DMS79 treated with DMSO at 0.1 percent for 48 hours (cell line): Measurements from ENCODE around the gene M1AP.

Experiments
- DNase-seq: peaks from one replicate; lab custom pipeline; 2025; lab: John Stamatoyannopoulos, UW

M1AP gene, protein sequence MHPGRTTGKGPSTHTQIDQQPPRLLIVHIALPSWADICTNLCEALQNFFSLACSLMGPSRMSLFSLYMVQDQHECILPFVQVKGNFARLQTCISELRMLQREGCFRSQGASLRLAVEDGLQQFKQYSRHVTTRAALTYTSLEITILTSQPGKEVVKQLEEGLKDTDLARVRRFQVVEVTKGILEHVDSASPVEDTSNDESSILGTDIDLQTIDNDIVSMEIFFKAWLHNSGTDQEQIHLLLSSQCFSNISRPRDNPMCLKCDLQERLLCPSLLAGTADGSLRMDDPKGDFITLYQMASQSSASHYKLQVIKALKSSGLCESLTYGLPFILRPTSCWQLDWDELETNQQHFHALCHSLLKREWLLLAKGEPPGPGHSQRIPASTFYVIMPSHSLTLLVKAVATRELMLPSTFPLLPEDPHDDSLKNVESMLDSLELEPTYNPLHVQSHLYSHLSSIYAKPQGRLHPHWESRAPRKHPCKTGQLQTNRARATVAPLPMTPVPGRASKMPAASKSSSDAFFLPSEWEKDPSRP

DNA sequence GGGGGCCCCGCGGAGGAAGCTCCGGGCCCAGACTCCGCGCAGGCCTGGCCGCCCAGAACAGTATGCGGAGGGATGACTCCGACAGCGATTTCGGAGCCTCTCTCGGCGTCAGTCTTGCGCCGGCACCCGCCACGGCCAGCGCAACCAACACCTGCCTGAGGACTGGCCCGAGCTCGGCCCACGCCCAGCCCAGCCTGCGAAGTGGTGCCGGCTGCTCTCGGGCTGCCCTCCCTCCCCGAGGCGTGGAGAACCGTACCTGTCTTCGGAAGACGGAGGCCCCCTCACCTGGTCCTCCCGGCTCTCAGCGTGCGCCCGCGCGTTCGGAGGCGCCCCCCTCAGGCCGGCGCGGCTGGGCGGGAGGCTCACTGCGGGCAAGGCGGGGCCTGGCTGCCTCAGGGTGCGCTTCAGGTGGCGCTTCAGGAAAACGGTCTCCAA, at the start of gene M1AP:
M1AP (minus strand) TSS at position 322 of the 435 bp plus-strand sequence. CDS start 8,055 bp downstream, outside the sequence.
- DNase-seq, result no peak

DNA sequence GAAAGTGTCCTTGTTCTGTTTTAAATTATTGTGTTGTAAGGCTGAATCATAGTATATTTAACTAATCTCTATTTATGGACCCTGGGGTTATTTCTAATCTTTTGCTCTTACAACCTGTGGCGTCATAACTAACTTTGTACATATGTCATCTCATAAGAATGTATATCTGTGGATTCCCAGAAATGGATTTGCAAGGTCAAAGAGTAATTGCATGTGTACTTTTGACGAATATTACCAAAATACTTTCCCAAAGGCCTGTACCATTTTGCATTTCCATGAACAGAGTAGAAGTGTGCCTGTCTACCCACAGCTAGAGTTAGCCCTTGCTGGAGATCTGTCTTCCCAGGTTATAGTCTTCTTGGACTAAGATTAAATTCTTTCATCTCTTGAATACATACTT, 48.7 kb upstream of the M1AP start:
- DNase-seq, result no peak

DNA sequence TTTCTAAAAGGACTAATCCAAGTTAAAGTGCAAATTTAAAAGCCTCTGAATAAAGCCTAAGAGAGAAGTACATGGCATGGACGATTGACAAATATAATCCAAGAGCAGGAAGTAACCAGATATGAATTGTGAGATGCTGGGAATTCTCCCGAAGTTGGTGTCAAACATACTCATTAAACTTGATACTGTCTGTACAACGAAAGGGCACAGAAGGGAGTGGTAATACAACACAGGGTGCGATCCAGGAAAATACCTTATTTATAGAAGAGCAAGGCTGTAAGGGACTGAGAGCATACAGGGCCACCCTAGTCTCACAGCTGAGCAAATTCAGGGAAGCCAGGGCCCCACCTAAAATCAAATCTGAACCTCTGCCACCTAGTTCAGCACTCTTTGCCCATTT, 47.5 kb upstream of the M1AP start:
- no peak for DNase-seq

DNA sequence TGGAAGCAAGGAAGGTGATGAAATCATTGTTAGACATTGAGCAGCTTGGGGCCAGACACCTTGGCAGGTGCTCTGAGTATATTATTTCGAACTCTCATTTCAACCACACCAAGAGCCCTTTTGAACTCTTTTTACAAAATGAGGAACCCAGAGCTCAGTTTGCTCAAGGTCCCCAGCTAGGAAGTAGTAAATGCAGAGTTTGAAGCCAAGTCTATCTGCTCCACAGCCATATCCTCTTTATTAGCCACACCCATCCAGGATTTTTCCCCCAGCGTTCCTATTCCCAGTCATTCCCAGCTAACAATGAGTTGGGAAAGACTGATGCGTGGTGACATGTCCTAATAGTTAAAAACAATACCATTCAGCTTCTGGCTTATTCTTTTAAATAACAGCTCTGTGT, 46.2 kb upstream of the M1AP start:
- no peak for DNase-seq

DNA sequence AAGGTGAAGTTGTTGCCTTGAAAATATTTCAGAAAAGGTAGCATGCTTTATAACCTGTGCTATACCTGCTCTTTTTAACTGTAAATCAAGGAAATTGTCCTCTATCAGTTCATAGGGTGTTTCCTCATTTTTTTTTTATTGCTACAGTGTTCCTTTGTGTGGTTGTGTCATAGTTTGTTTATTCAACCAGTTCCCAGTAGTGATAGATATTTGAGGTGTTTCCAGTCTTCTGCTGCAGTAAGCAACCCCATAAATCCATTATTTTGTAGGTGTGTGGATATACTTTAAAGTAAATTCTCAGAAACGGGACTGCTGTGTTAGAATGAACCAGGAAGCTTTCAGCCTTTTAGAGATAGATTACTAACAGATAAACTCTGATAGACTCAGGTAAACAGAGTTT, 45.5 kb upstream of the M1AP start:
- DNase-seq, result no peak

DNA sequence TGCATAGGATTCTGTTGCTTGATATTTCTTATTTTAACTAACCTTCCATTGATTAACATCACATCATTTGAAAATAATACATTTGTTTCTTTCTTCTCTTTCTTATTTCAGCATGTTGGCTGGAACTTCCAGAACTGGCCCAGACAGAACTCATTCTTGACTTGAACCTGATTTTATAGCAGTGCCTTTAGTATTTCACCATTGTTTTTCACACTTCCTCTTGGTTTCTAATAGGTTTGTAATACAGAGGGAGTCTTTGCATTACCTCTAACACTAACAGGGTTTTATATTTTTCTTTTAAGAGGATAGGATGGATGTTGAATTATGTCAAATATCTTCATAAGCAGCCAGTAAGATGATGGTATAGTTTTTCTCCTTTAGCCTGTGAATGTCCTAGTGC, 45.1 kb upstream of the M1AP start:
- DNase-seq, result no peak

DNA sequence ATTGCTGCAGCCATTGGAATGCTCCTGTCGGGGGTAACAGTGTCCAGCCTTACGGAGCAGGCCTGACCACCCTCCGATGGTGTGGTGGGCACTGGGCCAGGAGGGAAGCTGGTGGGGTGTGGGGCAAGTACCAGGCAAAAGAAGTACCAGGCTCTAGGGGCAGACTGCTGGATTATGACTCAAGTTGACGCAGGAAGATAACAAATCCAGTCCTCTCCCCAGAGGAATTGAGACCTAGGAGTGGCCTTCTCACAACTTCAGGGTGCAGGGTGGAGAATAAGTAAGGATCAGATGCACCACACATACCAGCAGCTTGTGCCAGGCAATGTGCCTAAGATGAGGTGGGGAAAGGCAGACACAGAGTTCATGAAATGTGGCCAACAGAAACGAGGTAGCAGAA, 43.8 kb upstream of the M1AP start:
- DNase-seq, result no peak

DNA sequence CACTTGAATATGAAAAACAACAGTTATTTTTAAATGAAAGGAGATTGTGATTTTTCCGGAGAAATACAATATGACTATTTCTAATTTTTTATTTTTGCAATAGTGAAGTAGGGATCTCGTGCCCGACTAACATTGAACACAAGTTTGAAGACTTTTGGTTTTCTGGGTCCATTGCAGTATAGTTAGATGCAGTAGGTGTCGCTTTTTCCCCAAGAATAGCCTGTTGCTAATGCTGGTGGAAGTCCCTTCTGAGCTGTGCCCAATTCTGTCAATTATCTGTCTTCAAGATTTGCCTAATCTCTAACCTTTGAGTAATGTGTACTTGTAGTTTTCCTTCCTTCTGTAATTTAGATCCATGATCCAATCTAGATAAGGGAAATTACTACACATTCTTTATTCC, 42.4 kb upstream of the M1AP start:
- peak; percentile 72 for DNase-seq

DNA sequence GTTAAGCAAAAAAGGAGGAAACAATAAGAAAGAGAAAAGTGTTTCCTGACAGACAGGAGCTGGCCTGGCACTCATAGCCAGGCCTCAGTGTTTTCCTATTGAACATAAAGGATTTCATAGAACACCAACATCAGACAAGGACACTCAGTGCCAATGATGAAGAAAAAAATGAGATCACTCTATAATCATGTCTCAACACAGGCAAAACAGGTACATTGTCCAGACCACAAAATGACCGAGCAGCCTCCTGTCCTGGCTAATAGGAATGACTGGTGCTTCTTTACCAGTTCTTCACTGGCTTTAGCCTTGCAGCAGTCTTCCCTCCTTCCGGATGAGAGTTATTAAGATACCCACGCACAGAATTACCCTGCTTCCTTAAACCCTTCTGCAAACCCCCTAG, 41.5 kb upstream of the M1AP start:
- no peak for DNase-seq

DNA sequence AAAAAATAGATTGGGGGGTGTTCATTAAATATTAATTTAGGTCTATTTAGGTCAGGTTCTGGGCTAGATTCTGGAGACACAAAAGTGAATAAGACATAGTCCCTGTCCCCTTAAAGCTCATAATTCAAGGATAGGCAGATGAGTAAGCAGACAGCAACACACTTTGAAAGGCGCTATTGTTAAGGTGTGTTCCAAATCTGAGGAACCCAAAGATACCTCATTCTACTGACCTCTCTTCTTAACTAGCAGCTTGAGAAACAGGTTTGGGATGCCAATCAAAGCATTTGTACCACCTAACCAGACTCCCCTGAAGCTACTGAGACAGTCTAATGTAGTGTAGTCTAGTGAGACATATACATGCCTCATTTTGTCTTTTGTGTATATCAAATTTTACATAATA, 40.8 kb upstream of the M1AP start:
- DNase-seq, result no peak

DNA sequence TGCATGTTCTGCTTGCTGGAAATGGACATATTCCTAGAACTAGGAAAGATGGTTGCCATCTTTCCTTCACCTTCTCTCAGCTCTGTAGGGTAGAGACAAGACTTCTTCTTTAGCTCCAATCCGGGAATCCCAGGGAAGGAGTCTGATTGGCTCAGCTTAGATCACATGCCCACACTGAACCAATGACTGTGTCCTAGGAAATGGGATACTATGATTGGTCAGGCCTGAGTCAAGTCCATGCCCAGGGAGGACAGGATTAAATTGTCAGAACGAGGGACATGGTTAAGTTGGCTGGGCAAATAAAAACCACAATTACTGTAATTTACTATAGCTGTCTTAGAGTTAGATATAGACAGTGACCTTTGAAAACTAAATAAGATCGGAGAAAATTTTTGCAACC, 37.3 kb upstream of the M1AP start:
- DNase-seq, result no peak

DNA sequence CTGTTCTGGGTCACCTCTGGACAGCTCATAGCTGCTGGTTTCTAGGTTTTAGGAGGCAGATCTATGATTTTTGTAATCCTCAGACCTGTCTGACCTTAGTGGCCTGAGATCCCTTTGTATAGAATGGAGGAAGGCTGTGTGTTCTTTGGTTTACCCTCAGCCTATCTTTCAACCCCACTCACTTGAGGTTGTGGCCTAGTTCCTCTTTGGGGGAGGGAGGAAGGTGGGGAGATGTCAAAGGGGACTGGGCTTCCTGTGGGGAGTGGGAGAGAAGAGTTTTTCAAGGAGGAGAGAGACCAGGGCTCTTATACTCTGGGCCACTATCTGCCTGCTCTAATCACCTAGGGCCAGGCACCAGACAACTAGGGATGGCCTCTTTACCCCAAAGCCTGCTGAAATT, 34.4 kb upstream of the M1AP start:
- DNase-seq, result no peak

DNA sequence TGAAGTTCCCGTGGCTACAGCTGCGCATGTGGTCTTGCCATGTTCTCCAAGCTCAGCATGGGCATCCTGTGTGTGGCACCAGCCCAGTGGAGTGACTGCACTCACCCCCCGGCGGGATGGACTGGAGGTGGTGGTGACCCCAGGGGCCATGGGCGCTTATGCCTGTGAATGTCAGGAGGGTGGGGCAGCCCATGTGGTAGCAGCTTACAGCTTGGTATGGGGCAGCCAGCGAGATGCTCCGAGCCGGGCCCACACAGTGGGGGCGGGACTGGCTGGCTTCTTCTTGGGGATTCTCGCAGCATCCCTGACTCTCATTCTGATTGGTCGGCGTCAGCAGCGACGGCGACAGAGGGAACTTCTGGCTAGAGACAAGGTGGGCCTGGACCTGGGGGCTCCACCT, 31.5 kb upstream of the M1AP start:
- no peak for DNase-seq

DNA sequence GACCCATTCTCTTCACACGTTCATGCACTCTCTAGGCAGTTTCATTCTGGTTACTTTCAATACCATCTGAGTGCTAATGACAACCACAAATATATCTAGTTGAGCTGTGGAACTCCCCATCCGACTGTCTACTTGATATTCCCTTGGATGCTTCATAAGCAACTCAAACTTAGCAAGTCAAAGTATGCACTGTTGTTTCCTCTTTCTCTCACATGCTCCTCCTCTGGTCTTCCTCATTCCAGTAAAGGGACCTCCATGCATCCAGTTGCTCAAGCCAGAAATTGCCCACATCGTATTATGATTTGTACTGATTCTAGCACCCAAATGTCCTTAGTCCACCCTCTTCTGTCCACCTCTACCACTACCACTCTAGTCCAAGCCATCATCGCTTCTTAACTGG, 28.2 kb upstream of the M1AP start:
- no peak for DNase-seq

DNA sequence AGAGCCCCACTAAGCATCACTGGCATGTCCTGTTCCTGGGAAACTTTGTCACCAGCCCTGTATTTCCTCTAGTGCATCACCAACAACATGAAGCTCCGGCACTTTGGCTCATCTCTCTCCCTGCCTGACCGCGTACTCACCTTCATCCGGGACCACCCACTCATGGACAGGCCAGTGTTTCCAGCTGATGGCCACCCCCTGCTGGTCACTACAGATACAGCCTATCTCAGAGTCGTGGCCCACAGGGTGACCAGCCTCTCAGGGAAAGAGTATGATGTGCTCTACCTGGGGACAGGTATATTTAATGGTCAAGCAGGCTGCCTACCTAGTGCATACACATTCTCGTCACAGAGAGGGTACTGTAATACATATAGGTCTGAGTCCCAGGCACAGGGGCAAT, 27.0 kb upstream of the M1AP start:
- no peak for DNase-seq

DNA sequence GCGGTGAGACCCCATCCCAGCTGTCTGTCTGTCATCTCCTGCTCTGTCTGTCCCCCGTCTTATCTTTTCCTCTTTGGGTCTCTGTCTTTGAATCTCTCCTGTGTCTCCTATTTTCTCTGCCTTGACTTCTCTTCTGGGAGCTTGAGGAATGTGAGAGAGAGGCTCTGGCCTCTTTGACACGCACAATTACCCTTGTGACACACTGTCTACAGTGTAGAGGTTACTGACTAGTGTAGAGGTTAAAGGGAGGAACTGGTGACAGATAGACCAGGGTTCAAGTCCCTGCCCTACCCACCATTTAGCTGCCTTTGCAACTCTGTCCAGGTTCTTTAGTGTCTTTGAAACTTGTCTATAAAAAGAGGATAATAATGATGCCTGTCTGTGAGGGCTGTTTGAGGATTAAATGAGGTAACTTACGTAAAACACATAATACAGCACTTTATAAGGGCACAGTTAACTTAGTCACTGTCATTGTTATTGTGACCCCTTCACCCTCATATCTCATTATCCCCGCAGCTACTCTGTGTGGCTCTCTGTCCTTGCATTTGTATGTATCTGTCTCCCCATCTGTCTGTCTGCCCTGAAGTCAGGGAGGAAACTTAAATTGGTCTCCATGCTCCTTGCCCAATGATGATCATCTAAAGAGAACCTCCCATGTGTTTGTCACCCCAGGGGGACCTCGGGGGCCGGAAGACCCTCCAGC, 25.8 kb upstream of the M1AP start:
- no peak for DNase-seq

DNA sequence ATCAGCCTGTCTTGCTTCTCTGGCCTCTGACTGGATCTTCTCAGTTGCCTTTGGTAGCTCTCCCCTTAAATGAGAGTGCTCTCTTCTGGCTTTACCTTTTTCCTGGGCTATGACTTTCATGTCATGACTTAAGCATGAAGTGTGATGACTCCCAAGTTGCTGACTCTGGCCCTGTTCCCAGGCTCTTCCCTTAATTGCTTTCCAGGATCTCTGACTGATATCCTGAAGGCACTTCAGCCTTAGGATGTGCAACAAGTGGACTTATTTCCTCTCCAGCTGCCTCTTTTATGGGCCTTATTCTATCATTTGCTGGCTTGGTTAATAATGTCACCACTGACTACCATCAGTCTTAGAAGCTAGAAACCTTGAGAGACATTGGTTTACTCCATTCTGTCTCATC, 23.3 kb upstream of the M1AP start:
- DNase-seq, result no peak

DNA sequence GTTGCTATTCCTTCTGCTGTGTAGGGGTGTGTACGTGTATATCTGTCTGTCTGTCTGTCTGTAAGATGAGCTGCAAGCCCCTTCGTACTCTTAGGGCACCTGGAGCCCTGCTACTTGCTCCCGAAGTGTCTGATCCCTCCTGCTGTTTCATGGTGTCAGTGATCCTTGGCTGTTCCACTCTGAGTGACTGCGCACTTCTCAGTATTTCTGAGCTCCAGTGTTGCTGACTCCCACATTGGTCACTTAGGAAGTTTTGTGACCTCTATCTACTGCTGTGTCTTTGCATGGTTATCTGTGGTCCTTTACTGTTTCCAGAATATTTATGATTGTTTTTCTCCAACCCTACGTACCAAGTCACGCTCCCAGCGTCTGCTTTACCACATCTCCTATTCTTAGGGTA, 22.1 kb upstream of the M1AP start:
- DNase-seq, result no peak

DNA sequence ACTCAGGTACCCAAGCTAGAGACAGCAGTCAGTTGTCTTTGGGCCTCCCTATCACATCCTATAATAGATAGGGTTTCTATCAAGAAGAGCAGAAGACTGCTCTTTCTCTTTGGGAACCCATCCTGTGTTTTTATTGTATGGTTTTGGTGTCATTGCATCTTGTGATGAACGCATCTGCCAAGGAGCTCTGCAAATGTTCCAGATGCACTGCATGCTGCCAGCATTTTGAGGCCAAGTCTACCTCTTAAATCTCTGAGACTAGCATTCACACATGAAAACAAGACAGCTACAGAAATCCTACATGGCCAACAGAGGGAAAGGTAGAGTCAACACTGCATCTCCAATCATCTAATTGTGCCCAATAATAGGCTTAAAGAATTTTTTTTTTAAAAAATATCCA, 20.0 kb upstream of the M1AP start:
- no peak for DNase-seq

DNA sequence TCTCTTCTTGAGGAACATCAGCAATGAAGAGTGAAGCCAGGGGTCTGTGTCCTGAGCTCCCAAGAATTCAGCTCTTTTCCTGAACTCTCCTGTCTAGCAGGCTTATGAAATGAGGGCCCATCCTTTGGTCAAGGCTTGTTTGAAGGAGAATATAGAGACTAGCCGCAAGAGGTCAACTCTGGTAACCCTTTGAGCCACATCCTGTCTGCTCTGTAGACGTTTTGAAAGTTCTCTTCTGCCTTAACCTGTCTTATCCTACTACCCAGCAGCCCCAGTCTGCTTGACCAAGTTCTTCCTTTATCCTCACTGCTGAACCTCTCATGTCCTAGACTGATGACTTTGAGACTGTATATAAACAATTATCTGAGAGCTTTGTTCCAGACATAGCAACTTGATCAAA, 11.3 kb upstream of the M1AP start:
- no peak for DNase-seq

DNA sequence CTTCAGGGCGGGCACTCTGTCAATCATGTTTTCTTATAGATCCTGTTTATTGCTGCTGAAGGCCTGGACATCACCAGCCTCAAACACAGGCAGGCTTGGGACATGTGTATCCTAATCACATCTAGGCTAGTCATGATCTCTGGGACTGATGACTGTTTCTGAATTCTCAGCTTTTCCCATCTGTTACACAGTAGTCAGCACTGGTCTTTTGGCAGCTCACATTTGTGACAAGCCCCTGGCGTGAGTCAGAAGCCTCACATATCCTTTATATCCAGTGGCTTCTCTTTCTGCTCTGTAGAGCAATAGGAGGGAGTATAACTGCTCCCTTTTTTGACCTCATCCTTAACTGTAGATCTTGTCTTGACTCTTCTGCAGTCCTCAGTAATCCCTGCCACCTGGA, 10.4 kb upstream of the M1AP start:
- no peak for DNase-seq

DNA sequence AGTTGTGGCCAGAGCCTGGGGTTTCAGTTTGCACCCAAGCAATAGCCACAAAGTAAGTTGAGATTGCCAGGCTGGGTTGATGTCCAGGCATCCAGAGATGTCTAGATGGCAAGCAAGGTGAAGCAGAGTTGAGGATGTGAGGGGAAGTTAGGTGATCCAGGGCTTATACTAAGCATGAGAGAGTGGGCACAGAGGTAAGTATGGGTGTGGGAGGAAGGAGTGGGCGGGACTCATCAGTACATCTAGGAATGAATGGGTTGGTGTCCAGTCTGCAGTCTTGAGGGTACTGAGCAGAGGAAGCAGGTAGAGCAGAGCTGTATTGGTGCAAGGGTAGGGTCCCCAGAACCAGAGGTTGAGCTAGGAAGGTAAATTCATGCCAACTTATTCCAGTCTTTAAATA, 7.4 kb upstream of the M1AP start:
- no peak for DNase-seq
